SJSA1 (cell line): ENCODE results near the gene DYNLL2. TPM values are rescaled to one million over a fixed set of nuclear protein-coding genes. Genes with fewer than 3 reads are reported as not detected.
"Not testable (repeated sequence)": the region's sequence is repeated elsewhere in the genome, so short reads cannot be mapped to it uniquely, and the experiment has no call there.

Source experiments
- DNase-seq, 2 experiments: peaks; one replicate each; pipeline ENCODE4 v3.0.0-alpha.2; 2015 to 2020; ENCODE audit warnings: low spot score in 2 of 2, low read depth in 1 of 2
- H3K27ac ChIP-seq: fragments of 250-450 bp; sonication (Bioruptor Pico); 2 replicates; pipeline ENCODE4 v1.5.1; 2020; ENCODE audit warnings: mild to moderate bottlenecking, moderate library complexity
- H3K27me3 ChIP-seq: fragments of 250-450 bp; sonication (Bioruptor Pico); replicated peaks from 2 replicates; pipeline ENCODE4 v1.5.1; 2020; ENCODE audit warnings: mild to moderate bottlenecking, moderate library complexity
- H3K36me3 ChIP-seq: fragments of 250-450 bp; sonication (Bioruptor Pico); 2 replicates; pipeline ENCODE4 v1.5.1; 2020; ENCODE audit warnings: mild to moderate bottlenecking
- H3K4me1 ChIP-seq: fragments of 250-450 bp; sonication (Bioruptor Pico); replicated peaks from 2 replicates; pipeline ENCODE4 v1.6.1; 2021; ENCODE audit warnings: mild to moderate bottlenecking
- H3K4me3 ChIP-seq: fragments of 250-450 bp; sonication (Bioruptor Pico); 2 replicates; pipeline ENCODE4 v1.5.1; 2020; ENCODE audit warnings: mild to moderate bottlenecking
- H3K9me3 ChIP-seq: fragments of 250-450 bp; sonication (Bioruptor Pico); replicated peaks from 2 replicates; pipeline ENCODE4 v1.5.1; 2020; ENCODE audit warnings: mild to moderate bottlenecking
- total RNA-seq: library from RNA; depleted of rRNA; stranded (reverse); fragments of >200 nt; shearing (Covaris generic); gene quantifications from 2 replicates; pipeline ENCODE4 v1.2.3, GENCODE V29; 2014; rRNA removed

DYNLL2 gene
- total RNA-seq, 1 experiment from 2014 or later = 21.5 TPM

DNA sequence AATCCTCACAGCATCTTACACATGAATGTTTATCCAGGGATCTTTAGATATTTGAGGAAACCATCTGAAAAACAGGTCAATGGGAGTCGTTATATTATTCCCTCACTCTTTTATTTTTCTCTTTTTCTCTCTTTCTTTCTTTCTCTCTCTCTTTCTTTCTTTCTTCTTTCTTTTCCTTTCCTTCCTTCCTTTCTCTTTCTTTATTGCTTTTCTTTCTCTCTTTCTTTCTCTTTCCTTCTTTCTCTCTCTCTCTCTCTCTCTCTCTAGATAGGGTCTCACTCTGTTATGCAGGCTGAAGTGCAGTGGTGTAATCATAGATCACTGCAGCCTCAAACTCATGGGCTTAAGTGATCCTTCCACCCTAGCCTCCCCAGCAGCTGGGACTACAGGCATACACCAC, 44.6 kb downstream of the DYNLL2 start:
- no peak overlapping the region for H3K27ac ChIP-seq
- peaks cover 43% of the 10 kb centered on the region for H3K27me3 ChIP-seq
- H3K4me3 ChIP-seq = no peak overlapping the region

DNA sequence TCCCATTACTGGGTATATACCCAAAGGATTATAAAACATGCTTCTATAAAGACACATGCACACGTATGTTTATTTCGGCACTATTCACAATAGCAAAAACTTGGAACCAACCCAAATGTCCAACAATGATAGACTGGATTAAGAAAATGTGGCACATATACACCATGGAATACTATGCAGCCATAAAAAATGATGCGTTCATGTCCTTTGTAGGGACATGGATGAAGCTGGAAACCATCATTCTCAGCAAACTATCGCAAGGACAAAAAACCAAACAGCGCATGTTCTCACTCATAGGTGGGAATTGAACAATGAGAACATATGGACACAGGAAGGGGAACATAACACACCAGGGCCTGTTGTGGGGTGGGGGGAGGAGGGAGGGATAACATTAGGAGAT, 49.5 kb downstream of the DYNLL2 start:
- not testable (repeated sequence) for H3K9me3 ChIP-seq, DNase-seq, H3K4me1 ChIP-seq, H3K4me3 ChIP-seq, H3K27ac ChIP-seq, H3K36me3 ChIP-seq
- H3K27me3 ChIP-seq = peaks cover 36% of the 10 kb centered on the region

More for the DNA sequence above, 44.6 kb downstream of the DYNLL2 start:
- Histone ChIP-seq H3K4me1 (no peaks in the 10 kb centered on the region), H3K9me3 (no peaks in the 10 kb centered on the region), H3K36me3 (no peaks in the 10 kb centered on the region)
- no peak for DNase-seq

DNA sequence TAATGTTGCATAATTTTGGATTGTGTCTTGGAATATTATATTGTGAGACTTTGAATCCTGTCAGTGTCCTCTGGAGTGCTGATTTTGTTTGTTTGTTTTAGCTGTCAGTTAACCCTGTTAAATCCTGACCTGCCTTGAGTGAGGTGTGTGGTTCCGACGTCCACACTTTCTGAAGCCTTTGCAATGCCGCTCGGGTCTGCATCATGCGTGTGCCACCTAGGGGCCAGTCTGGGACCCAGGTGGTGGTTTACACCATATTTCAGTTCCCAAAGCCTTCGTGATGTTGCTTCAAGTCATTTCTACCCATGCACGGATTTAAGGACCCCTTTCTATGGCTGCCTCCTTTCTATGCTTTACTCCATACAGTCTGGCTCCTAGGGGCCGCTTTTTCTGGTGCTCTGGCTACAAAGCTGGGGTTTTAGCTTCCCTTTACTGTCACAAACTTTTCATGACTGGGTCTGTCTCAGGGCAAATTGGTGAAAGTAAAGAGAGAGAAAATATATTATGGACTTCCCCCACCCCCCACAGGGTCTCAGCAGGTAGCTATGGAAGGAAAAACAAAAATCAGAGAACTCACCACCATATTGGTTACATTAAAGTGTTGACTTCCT, 53.6 kb downstream of the DYNLL2 start:
- Histone ChIP-seq H3K27ac (no peak overlapping the region), H3K36me3 (no peaks in the 10 kb centered on the region), H3K9me3 (no peaks in the 10 kb centered on the region), H3K4me3 (no peak overlapping the region), H3K4me1 (no peaks in the 10 kb centered on the region), H3K27me3 (peaks cover 43% of the 10 kb centered on the region)
- no peak for DNase-seq

DNA sequence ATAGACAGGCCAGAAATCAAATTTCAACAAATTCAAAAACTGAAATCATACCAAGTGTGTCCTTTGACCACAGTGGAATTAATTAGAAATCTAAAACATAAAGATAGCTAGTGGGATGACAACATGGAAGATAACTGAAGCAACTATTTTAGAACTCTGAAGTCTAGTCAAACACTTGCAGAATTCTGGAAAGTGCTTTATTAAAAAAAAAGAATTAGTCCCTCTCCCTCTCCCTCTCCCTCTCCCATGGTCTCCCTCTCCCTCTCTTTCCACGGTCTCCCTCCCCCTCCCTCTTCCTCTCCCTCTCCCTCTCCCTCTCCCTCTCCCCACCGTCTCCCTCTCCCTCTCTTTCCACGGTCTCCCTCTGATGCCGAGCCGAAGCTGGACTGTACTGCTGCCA, 58.3 kb downstream of the DYNLL2 start:
- Histone ChIP-seq H3K36me3 (no peaks in the 10 kb centered on the region), H3K4me1 (no peaks in the 10 kb centered on the region), H3K9me3 (peaks cover 8% of the 10 kb centered on the region), H3K4me3 (no peak overlapping the region), H3K27ac (no peak overlapping the region), H3K27me3 (peaks cover 37% of the 10 kb centered on the region)
- no peak for DNase-seq

DNA sequence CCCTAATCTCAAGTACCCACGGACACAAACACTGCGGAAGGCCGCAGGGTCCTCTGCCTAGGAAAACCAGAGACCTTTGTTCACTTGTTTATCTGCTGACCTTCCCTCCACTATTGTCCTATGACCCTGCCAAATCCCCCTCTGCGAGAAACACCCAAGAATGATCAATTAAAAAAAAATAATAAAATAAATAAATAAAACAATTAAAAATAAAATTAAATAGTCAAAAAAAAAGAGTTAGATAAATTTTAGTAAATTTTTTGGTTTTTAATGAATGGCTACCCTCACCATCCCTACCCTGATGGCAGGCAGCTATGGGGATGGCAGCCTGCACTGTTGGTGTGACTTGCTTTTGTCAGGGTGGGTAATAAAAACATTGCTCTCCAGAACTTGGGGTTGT, 60.1 kb downstream of the DYNLL2 start:
- not testable (repeated sequence) for H3K36me3 ChIP-seq, H3K4me1 ChIP-seq, DNase-seq, H3K4me3 ChIP-seq, H3K9me3 ChIP-seq, H3K27ac ChIP-seq
- peaks cover 25% of the 10 kb centered on the region for H3K27me3 ChIP-seq

DNA sequence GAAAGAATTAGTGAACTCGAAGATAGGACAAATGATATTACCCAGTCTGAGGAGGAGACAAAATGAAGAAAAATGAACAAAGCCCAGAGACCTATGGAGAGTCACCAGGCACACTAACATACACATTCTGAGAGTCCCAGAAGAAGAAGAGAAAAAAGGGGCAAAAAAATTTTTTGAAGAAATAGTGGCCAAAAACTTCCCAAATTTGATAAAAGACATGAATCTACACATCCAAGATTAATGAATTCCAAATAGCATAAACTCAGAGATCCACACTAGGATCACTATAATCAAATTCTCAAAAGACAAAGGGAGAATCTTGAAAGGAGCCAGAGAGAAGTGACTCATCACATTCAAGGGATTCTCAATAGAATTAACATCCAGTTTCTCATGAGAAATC, 61.6 kb downstream of the DYNLL2 start:
- Histone ChIP-seq H3K4me3 (no peak overlapping the region), H3K4me1 (no peaks in the 10 kb centered on the region), H3K27me3 (peaks cover 25% of the 10 kb centered on the region), H3K27ac (no peak overlapping the region), H3K9me3 (peaks cover 8% of the 10 kb centered on the region), H3K36me3 (no peaks in the 10 kb centered on the region)
- DNase-seq = no peak

Other genes starting within 250 kb of the DYNLL2 start
- gene MRPS23, start 233.4 kb upstream of the DYNLL2 start, total RNA-seq = 59.2 and 83.4 TPM in 2 replicates
- gene CUEDC1, start 128.0 kb upstream of the DYNLL2 start, total RNA-seq = 16.7 and 27.3 TPM in 2 replicates
- gene VEZF1, start 95.2 kb upstream of the DYNLL2 start, total RNA-seq = 50.7 and 116 TPM in 2 replicates
- gene SRSF1, start 76.2 kb upstream of the DYNLL2 start, total RNA-seq = 535 and 581 TPM in 2 replicates
- 0.03 TPM in 1 of 2 replicates, not detected in the other for gene OR4D1, start 65.0 kb downstream of the DYNLL2 start, total RNA-seq
- not detected in 2 replicates for gene OR4D2, start 83.6 kb downstream of the DYNLL2 start, total RNA-seq
- not detected in 2 replicates for gene EPX, start 109.3 kb downstream of the DYNLL2 start, total RNA-seq
- 6.5 and 15.9 TPM in 2 replicates for gene MKS1, start 135.8 kb downstream of the DYNLL2 start, total RNA-seq
- not detected in 2 replicates for gene LPO, start 155.2 kb downstream of the DYNLL2 start, total RNA-seq
- gene MPO, start 197.5 kb downstream of the DYNLL2 start, total RNA-seq = not detected in 2 replicates
- 0.05 TPM in 1 of 2 replicates, not detected in the other for gene TSPOAP1, start 245.4 kb downstream of the DYNLL2 start, total RNA-seq